DMS114 treated with DMSO at 0.1 percent for 48 hours (cell line): ENCODE measurements around the gene CD226.
"Not testable (repeated sequence)": the region's sequence is repeated elsewhere in the genome, so short reads cannot be mapped to it uniquely, and the experiment has no call there.

Experiments
- DNase-seq: peaks from one replicate; lab custom pipeline; 2025; ENCODE audit not compliant: unreplicated experiment; lab: John Stamatoyannopoulos, UW

Gene CD226

DNA sequence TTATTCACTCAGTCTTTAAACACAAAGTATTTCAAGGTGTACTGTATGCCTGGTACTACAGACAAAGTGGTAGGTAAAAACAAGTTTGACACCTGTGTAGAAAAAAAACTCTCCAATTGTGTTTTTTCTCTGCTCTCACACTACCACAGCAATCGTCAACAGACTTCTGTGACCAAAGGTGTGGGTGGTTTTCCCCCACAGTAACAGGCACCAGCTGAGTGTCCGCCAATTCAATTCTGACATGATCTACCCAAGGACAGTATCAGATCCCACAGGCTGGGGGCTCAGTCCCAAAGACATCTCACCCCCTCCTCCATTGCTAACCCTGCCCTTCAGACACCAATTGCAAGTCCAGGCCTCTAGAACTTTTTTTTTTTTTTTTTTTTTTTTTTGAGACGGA lies 71.2 kb downstream of the CD226 start:
- no peak for DNase-seq

GRCh38 chr18:69874058-69874457 lies 73.6 kb downstream of the CD226 start:
- no peak for DNase-seq

DNA sequence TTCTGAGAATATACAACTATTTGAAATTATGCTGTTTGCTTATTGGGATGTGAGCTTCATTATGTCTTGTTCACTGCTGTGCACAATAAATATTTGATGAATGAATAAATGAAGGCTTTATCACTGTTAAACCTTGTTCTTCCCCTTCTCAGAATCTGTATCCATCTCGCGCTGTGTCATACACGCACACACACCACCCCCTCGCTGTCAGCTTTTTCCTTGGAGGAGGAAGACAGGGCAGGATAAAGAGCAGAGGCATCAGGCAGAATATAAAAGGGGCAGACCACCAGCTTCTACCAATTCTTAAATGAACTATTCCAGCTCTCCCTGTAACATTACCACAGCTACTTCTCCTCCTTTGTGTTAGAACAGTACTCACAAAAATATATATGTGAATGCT lies 75.0 kb downstream of the CD226 start:
- no peak for DNase-seq

- DNase-seq, result no peak
These were observed 76.3 kb downstream of the CD226 start for GRCh38 chr18:69871363-69871762.

GRCh38 chr18:69870736-69871135 lies 76.9 kb downstream of the CD226 start:
- DNase-seq, result no peak

DNA sequence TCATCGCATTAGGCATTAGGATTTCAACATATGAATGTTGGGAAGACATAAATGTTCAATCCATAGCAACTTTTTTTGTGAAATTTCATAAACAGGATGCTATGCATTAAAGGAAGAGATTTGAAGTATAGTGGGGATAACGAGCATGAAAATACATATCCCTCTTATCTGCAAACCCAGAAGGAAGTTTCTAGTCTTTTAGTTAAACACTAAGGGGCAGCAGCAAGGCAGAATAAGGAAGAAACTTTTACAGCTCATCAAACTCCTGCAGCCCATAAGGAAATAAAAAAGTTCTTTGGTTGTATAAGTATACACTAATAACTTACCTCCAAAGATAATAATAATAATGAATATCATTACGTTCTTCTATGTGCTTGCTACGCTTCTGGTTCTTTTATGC lies 81.5 kb downstream of the CD226 start:
- DNase-seq, result no peak

DNA sequence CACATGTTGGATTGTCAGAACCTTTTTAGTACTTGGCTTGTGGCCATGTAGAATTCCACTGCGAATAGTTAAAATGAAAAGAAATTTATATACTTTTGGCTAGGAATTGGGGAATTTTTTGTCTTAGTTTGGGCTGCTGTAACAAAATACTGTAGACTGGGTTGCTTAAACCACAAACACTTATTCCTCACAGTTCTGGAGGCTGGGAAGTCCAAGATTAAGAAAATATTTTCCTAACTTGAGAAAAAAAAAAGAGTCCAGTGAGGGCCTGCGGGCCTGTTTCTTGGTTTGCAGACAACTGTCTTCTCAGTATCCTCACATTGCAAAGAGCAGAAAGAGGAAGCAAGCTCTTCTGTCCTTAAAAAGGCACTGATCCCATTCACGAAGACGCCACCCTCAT lies 81.9 kb downstream of the CD226 start:
- no peak for DNase-seq

GRCh38 chr18:69864802-69865201 lies 82.9 kb downstream of the CD226 start:
- not testable (repeated sequence) for DNase-seq

DNA sequence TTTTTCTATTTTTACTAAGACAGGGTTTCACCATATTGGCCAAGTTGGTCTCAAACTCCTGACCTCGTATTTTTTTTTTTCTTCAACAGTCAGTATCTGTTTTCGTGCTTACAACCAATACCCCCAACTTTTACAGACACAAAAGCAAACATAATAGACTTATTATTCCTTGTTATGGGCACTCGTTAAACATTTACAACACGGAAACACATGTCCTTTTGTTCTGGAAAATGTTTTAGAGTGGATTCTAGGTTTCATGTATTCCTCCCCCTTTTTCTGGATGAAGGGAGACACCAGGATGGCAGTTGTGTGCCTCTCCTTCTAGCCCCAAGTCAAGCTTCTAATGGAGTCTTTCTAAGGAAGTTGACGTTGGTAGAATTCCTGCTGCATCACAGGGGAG lies 88.8 kb downstream of the CD226 start:
- no peak for DNase-seq

DNA sequence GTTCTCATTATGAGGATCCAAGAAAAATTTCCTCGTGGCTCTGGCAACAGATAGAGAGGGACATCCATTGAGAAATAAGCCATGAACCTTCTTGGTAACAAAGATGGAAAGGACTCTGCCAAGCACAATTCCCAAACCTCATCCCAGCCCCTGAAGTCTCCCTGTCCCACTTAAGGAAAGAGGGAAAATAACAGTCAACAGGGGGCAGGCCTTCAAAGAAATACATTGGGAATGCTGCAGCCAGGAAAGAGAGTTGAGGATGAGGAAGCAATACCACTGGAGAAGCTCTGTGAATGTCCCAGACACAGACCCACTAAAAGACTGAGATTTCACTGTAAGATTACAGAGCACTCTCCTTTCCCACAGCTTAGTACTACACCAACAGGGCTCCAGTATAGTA lies 93.2 kb downstream of the CD226 start:
- DNase-seq, result no peak

DNA sequence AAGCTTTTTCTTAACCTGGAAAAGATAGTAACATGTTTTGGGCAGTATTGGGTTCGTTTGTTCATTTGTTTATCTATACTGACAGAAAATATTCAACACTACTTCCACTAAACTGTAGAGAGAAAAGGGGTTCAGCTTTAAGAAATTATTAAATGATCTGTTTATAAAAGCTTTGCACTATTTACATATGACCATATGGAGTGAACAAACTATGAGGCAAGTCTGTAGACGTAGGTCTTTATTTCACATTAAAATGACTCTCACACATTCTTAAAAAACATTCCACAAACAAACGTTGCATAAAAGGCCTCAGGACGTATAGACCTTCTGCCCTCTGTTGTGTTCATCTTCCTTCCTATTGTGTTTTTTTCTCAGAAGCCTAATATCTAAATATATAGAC lies 94.6 kb downstream of the CD226 start:
- DNase-seq, result no peak

- DNase-seq, result no peak
These were observed 101.8 kb downstream of the CD226 start for GRCh38 chr18:69845593-69846506.

GRCh38 chr18:69844656-69845055 lies 103.0 kb downstream of the CD226 start:
- DNase-seq, result no peak

GRCh38 chr18:69843015-69843414 lies 104.7 kb downstream of the CD226 start:
- DNase-seq, result no peak

DNA sequence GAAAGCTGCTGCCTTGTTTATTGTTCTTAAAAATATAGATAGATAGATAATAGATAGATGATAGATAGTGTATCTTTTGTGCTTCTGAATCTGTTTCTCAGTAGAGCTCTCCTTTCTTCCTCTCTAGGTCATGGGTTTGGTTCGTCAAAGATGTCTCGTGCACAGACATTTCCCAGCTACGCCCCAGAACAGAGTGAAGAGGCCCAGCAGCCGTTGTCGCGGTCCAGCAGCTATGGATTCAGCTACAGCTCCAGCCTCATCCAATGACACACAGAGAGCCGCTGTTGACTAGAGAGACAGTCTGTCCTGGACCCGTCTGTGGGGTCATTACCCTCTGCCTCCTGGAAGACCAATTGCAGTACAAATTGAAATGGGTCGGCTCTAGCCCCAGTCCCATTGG lies 106.6 kb downstream of the CD226 start:
- no peak for DNase-seq

GRCh38 chr18:69840445-69840844 lies 107.2 kb downstream of the CD226 start:
- DNase-seq, result no peak

GRCh38 chr18:69840001-69840400 lies 107.7 kb downstream of the CD226 start:
- no peak for DNase-seq

DNA sequence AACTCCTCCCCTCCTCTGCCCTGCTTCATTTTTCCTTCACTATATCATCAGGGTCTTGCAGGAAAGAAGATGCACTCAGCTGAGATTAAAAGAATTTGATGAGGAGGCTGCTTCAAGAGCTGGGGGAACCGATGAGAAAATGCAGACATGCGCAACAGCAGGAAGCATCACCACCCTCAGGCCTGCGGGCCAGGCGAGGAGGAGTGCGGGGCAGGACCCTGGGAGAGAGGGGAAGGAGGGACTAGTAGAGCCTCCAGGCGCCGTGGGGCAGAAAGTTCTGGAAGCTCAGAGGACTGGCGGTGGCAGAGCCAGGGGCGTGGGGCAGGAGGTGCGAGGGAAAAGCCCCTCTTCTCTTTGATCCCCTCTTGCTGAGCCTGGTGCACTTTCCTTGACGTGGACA lies 108.2 kb downstream of the CD226 start:
- no peak for DNase-seq

DNA sequence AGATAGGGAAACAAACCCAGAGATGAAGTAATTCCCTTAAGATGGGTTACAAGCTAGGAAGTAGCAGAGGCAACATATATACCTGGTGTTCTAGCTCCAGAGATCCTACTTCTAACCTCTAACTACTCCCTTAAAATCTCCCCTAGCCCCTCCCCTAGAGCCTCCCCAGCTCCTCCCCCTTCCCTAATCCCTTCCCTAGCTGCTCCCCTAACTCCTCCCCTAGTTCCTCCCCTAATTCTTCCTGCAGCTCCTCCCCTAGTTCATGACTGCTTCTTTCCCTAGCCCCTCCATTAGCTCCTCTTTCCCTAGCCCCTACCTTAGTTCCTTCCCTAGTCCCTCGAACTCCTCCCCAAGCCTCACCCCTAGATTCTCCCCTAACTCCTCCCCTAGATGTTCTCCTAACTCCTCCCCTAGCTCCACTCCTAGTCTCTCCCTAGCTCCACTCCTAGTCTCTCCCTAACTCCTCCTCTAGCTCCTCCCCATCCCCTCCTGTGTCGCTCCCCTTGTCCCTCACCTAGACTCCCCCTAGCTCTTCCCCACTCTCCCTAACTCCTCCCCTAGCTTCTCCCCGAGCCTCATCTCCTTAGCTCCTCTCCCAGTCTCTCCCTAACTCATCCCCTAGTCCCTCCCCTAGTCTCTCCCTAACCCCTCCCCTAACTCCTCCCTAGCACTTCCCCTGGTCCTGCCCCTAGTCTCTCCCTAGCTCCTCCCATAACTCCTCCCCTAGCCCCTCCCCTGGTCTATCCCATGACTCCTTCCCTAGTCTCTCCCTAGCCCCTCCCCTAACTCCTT lies 108.9 kb downstream of the CD226 start:
- no peak for DNase-seq

- DNase-seq, result no peak
These were observed 109.7 kb downstream of the CD226 start for GRCh38 chr18:69838003-69838402.

GRCh38 chr18:69834980-69835379 lies 112.7 kb downstream of the CD226 start:
- not testable (repeated sequence) for DNase-seq

- no peak for DNase-seq
These were observed 117.5 kb downstream of the CD226 start for GRCh38 chr18:69830189-69830588.
